DMS79 (cell line): Measurements from ENCODE around the gene PHF3.

Source experiments
- DNase-seq: peaks from one replicate; lab custom pipeline; 2025; lab: John Stamatoyannopoulos, UW

PHF3 gene

DNA sequence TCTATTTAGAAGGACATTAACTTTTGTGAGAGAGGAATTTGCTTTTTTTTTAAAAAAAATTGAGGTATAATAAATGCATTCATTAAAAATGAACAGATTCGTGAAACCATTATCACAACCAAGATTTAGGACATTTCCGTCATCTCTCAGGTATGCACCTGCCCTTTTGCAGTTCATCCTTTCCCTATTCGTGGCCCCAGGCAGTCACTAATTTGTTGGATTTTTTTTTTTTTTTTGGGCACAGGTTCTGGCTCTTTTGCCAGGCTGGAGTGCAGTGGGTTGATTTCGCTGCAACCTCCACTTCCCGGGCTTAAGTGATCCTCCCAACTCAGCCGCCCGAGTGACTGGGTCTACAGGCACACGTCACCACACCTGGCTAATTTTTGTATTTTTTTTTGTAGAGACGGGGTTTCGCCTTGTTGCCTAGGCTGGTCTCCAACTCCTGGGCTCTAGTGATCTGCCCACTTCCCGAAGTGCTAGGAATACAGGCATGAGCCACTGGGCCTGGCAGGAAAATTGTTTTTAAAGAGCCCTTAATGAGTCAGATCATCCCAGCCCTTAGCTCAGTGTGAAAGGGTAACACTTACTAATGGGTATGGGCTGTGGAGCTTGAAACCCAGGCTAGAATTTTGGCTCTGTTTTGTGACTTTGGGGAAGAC lies 9.2 kb downstream of the PHF3 start:
- no peak for DNase-seq

DNA sequence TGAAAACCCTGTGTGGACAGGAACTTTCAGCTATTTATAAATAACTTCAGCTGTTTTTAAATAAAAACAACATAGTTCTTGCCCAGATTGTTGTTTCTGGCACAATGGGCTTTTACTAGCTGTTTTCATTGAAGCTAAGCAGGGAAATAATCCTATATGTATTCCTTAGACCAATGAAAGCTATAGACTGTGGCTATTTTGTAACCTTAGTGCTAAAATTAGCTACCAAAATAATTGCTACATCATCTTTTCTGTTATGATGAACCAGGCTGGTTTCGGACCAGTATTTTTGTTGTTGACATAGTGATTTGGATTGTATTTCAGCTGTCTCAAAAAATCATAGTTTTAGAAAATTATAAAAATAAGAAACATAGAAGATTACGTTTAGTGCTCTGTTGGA lies 13.7 kb downstream of the PHF3 start:
- DNase-seq, result no peak

DNA sequence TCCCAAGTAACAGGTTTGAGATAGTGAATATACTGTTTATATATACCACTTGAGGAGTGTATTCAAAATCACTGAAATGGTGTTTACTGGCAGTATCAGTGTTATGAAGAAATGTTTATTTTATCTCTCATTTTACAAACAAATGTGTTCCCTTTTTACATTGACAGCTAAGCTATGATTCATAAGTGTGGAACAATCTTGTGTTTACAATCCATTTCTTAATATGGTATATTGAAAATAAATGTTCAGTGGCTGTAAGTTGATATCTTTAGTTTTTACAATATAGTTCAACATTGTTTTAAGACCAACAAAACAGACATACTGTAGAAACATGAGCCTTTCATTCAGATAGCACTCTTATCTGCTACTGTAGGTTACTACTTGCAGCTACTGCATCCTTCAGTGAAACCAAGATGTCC lies 14.3 kb downstream of the PHF3 start:
- DNase-seq, result no peak

DNA sequence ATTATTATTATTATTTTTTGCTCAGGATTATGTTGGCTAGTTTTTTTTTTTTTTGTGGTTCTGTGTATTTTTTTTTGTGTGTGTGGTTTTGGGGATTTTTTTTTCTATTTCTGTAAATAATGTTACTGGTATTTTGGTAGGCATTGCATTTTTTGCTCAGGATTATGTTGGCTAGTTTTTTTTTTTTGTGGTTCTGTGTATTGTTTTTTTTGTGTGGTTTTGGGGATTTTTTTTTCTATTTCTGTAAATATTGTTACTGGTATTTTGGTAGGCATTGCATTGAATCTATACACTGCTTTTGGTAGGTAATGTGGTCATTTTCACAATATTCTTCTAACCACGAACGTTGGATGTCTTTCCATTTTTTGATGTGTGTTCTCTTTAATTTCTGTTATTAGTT lies 17.4 kb downstream of the PHF3 start:
- no peak for DNase-seq

DNA sequence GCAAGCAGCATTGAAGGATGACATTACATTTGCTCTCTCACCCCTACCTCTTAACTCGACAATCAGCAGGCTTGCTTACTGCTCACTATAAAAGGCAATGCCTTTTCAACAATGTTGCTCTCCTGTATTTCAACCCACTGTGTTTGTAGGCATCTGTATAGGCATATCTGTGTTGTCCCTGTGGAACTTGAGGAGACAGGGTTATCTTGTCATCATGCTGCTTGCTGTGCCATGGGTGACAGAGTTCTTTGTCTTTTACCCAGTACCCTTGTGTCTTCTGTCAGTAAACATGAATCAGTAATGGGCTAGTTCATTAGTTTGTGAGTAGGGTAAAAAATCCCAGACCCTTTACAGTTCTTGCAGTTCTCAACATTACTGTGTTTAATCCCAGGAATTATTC lies 25.2 kb downstream of the PHF3 start:
- no peak for DNase-seq

DNA sequence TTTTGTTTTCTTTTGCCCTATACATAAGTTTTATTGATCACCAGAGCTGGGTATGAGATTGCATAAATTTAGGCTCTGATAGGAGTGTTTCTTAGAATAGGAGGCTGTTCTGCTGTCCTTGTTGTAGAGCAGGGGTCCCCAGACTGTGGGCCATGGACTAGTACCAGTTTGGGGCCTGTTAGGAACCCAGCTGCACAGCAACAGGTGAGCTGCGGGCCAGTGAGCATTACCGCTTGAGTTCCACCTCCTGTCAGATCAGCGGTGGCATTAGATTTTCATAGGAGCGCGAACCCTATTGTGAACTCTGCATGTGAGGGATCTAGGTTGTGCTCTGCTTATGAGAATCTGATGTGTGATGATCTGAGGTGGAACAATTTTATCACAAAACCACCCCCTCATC lies 26.2 kb downstream of the PHF3 start:
- no peak for DNase-seq

DNA sequence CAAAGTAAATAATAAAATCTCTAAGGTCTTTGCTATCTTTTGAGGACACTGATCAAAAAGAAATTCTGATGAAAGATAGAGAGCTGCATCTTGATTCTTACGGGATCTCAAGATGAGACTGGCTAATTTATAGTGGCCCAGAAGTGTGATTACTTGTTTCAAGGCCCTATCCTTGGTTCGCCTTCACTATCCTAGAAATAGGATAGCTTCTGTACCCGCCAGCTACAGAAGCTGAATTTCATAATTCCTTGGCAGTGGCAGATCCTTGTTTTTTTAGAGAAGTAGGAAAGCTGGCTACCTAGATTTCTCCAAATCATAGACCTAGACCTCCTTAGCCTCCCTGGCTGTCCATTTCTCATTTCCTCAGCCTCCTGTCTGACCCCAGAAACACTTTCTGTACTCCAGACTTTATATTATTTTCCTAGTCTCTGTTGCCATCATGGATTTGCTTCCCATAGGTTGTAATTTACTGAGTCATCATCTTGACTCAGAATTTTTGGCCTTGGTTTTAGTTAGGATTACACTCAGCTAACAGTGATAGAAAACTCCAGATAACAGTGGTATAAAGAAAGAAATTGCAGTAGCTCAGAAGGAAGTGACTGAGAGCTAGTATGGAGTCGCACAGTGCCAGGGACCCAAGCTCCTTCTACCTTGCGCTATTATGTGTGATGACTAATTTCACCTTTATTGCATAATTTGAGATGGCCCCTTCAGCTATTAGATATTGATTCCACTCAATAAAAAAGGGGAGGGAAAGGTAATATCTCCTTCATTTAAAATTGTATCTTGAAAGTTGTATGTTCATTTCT lies 27.7 kb downstream of the PHF3 start:
- no peak for DNase-seq

DNA sequence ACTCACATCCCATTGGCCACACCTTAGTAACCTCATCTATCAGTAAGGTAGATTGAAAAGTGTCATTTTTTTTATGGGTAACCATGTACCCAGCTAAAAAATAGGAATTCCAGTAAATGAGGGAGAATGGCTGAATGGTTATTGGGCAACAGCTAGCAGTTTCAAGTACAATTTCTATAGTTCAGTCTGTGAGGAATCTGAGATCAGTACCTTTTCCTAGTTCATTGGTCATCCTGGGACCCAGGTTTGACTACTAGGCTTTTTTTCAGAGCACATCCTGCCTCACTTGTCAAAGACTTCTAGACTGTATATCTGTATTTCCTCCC lies 28.3 kb downstream of the PHF3 start:
- no peak for DNase-seq

DNA sequence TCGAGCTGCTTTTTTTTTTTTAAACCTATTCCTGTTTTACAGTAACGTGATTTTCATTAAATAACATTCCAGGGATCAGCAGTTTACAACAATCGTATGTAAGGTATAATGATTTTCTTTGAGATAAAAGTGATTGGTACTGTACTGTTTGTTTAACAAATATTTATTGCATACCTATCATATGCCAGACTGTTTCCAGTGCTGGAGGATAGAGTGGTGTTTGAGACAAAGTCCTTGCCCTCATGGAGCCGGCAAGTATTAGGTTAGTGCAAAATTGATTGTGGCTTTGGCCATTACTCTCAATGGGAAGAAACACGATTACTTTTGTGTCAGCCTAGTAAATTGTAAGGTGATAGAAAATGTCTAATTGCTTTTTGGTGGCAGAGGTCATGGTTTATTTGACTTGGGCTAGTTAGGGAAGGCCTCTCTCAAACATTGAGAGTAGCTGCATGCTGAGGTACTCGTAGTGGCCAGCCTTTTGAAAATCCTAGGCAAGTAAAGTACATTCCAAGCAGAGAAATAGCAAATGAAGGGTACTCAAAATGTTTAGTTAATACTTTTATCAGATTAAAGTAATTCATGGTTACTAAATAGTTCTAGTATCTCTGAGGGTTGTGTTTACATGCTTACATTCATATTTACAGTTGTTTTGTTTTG lies 35.6 kb downstream of the PHF3 start:
- DNase-seq, result no peak

DNA sequence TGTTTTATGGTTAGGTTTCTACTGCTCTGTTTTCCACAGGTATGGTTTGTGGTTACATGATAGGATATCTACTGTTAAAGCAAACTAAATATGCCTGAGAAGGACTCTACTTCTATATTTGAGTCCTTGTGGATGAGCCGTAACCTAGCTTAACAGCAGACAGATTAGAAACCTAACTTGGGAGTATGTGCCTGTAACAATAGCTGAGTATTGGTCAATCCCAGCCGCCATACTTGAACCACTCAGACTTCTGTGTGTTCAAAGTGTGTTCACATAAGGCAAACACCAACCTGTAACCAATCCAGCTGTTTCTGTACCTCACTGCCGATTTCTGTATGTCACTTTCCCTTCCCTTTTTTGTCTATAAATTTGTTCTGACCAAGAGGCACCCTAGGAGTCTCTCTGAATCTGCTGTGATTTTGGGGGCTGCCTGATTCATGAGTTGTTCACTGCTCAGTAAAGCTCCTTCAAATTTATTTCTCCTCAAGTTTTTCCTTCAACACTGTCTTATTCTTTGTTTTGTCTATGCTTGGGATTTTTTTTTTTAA lies 37.1 kb downstream of the PHF3 start:
- DNase-seq, result no peak

DNA sequence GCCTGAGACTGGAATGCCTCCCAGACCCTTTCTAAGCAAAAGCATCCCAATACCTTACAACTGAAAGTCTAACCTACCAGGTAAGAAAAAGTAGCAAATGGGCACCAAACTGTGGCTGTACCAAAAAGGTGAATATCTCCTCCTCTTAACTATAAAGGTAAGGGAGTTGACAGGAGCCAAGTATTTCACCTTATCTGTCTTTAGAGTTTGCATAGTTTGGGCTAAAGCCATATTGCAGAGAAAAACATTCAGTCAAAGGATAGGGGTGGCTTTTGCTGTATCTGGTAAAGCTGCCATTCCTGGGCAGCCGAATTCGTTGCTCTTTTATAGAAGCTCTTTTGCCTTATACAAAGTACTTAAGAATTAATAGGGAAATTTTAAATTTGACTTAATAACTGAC lies 38.1 kb downstream of the PHF3 start:
- no peak for DNase-seq

DNA sequence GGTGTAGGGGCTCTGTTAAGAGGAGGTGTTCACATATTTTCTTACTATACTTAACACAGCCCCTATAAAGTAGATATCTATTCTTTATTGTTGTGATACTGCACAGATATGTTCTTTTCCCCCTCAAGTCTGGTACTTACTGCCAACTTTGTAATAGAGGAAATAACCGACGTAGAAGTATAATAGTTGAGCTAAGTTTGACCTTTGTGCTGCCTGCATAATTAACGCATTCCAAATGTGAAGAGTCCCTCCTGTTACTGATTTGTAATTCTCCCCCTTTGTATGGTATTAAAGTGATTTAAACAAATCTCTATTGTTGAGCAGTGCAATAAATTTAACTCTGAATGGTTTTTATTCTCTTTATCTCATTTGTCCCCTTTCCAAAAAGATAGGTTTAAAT lies 39.0 kb downstream of the PHF3 start:
- no peak for DNase-seq

DNA sequence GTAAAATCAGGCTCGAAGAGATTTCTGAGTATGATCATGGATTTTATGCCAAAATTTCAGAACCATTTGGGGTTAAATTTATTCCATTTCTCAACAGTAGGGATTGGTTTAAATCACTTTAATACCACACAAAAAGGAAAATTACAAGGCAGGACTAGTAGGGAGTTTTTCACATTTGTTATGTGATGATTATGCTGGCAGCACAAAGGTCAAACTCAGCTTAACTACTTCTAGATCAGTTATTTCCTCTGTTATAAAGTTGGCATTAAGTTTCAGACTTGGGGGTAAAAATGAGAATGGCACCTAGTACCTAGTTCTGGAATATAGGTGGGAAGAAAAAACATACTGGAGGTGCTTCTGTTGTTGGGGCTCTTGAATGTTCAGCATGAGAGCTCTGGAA lies 39.5 kb downstream of the PHF3 start:
- DNase-seq, result no peak

DNA sequence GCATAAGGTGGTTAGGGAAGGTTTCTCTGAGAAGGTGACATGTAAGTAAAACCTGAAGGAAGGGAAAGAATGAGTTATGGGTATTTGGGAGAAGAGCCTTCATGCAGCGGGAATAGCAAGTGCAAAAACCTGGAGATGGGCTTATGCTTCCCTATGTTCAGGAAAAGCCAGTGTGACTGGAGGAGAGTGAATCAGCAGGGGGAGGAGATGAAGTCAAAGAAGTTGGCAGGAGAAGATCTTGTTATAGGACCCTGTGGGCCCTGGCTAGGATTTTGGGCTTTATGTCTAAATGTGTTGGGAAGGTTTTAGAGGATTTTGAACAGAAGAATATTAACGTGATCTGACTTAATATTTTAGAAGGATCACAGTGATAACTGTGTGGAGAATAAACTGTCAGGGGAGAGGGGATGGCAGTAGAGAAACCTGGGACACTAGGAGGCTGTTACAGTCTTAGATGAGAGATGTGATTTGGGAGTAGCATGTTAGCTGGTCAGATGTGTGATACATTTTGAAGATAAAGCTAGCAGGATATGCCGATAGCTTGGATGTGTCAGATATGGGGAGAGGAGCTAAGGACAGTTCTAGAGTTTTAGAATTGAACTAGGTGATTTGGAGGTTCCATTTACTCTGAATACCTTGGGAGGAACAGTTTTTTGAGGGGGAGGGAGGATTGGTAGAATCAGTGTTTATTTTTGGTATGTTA lies 41.0 kb downstream of the PHF3 start:
- DNase-seq, result no peak

DNA sequence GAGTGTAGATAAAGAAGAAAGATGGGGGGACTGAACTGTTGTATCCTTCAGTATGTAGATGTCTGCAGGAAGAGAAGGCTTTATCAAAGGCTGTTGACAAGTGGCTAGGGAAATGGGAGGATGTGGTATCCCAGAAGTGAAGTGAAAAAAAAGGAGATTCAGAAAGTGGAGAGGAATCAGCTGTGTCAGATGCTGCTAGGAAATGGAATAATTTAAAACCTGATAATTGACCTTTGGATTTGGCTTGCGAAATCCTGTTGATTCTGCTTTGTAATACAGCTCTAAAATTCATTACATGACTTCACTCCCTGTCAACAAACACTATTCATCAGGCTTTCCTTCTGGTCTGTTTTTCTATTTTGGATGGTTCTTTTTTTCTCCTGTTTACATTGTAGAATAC lies 41.7 kb downstream of the PHF3 start:
- no peak for DNase-seq

DNA sequence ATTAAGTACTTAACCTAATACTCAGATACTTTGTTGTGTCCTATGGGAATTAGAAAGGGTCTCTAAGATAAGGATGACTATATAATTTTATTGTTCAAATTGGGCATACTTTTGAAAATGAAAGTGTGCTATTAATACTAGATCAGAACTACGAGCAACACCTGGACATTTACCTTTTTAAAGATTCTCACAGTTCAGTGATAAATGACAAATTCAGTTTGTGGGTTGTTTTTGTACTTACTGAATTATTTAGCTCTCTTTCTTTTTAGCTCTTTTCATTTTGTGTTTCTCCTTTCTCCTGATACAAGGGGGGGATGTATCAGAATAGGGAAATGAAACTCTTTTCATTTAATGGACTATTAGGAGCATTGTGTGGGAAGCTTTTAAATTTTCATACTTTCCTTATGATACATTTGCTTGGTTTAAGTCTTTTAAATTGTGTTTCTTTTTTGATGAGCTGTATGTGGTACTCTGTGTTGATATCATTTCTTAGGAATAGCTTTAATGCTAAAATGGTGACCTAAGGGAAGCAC lies 47.5 kb downstream of the PHF3 start:
- DNase-seq, result no peak

DNA sequence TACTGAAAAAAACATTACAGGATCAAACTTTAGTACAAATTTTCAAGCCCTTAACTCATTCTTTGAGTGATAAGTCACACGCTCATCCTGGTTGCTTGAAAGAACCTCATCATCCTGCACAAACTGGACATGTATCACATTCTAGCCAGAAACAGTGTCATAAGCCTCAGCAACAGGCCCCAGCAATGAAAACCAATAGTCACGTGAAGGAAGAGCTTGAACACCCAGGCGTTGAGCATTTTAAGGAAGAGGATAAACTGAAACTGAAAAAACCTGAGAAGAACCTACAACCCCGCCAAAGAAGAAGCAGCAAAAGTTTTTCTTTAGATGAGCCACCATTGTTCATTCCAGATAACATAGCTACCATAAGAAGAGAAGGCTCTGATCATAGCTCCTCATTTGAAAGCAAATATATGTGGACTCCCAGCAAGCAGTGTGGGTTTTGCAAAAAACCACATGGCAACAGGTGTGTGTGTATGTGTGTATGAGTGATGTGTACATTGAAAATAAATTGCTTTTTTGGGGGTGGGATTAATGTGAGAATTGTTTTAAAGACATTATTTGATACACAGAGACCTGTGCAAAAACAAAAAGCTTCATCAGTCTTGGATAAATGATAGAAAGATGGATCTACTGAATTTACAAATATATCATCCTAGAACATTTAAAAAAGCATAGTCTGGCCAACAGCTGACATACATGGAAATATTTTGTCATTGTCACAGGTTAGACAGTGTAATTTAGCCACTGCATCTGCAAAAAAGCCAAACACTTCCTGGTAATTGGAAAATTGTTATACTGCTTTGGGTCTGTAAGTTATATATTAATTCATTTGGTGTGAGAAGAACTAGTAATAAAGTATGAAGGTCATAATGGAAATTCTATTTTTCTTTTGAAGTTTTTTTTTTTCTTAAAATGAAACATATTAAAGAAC lies 50.1 kb downstream of the PHF3 start:
- DNase-seq, result no peak

DNA sequence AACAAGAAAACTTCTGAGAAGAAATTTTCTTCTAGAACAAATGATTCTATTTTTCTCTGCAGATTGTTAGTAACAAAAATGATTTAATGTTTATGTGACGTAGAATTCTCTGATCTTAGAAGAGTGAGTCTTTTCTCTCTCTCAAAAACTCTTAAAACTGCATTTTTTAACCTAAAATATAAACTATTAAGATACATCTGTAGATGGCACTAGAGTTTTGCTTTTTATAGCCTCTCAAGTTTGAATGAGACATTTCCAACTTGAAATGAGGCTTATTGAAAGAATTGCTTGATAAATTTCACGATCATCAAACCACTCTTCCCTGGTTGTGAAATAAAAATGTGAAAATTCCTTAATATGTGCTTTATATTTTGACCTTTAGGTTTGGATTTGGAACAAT lies 53.8 kb downstream of the PHF3 start:
- no peak for DNase-seq

DNA sequence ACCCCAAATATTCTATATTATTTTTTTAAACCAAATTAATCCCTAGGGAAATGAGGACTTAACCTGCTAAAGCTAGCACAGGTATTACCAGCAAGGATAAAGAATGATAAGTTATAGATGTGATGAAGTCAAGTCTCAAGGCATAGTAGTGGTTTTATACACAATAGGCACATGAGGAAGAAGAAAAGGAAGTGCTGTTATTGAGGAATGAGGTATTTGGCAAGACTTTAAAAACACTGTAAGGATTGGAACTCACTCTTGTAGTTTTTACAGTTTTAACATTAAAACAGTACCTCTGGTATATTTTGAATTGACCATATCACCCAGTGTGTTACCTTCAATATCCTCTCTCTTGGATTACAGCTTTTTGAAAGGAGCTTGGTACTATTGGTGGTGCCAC lies 54.6 kb downstream of the PHF3 start:
- no peak for DNase-seq

DNA sequence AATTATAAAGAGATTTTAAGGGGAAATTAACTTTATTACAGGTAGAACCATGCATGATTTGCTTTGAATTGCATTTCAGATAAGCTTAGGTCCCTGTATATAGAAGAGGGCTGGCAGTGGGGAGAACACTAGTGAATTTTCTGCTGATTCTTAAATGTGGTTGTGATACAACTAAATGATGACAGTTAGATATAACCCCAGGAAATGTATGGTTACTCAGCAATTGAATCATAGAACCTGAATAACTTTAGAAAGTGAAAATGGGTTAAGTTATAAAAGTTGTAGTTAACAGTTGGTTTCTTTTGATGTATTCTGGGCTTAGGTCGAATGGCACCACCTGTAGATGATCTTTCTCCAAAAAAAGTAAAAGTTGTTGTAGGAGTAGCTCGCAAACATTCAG lies 70.1 kb downstream of the PHF3 start:
- no peak for DNase-seq

DNA sequence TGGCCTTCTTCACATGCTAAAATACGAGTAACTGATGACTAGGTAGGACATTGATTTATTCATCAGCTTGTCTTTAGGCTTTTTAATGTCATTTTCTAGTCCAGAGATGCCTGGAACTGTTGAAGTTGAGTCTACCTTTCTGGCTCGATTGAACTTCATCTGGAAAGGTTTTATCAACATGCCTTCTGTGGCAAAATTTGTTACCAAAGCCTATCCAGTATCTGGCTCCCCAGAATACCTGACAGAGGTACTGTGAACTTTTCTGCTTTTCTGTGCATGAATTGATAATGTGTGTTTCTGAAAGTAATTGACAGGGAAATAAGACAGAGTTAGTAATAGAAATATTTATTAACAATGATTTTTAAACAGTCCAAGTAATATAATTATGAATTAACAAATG lies 71.0 kb downstream of the PHF3 start:
- no peak for DNase-seq
